Midbrain (tissue), 1 donor: ENCODE data around the gene ARHGAP33.

Experiments
- DNase-seq: peaks from one replicate; lab custom pipeline; 2025; lab: John Stamatoyannopoulos, UW

ARHGAP33 gene

GRCh38 chr19:35780058-35780457, 4.7 kb downstream of the ARHGAP33 start:
- DNase-seq = no peak

GRCh38 chr19:35780717-35781116, 5.4 kb downstream of the ARHGAP33 start:
- no peak for DNase-seq

DNA sequence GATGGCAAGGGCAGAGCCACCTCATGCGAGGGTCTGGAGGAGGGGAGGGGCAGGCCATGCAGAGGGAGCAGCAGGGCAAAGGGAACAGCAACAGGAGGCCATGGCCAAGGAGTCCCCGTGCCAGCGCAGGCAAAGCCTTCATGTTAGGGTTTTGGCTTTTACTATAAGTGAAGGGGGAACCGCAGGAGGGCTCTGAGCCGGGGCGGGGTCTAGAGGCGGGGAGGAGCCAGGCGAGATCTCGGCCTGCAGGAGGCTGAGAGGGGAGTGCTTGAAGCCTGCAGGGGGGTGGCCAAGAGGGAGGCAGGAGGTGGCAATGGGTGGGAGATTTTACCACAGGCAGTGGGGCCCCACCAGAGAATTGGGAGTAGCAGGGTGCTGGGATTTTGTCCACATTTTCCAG, 6.3 kb downstream of the ARHGAP33 start:
- no peak for DNase-seq

DNA sequence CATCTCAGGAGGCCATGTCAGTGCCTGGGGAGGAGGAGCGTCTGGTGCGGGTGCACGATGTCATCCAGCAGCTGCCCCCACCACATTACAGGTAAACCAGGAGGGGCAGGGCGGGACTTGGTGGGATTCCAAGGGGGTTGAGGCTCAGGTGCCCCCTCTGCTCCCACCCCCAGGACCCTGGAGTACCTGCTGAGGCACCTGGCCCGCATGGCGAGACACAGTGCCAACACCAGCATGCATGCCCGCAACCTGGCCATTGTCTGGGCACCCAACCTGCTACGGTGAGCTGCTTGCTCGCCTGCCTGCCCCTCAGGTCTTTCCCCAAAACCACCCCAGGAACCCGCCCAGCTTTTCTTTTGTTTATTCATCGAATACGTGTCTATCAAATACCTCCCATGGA, 7.2 kb downstream of the ARHGAP33 start:
- DNase-seq = no peak

GRCh38 chr19:35783469-35784434, 8.4 kb downstream of the ARHGAP33 start:
- no peak for DNase-seq

DNA sequence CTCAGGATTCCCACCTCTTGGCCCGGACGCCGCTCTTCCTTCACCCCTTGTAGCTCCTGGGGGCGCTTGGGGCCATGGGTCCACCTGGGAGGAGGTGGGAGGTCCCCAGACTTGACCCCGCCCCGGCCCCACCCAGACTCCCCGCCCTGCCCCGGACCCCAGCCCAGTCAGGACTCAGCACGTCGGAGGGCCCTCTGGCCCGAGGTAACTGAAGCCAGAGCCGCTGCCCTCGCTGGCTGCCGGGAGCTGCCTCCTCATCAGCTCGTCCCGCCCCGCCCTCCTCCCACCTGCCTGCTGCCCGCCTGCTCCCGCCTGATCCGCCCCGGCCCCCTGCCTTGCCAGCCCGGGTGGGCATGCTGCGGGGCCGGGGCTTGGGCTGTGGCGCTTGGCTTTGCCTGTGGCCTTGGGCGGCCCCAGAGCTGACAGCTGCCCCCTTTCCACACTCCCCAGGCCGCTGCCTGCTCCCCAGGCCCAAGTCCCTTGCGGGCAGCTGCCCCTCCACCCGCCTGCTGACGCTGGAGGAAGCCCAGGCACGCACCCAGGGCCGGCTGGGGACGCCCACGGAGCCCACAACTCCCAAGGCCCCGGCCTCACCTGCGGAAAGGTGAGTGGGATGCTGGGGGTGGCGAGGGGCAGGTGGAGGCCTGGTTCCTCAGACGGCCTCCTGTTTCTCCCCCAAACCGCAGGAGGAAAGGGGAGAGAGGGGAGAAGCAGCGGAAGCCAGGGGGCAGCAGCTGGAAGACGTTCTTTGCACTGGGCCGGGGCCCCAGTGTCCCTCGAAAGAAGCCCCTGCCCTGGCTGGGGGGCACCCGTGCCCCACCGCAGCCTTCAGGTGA, 9.4 kb downstream of the ARHGAP33 start:
- no peak for DNase-seq

GRCh38 chr19:35785339-35785627, 9.9 kb downstream of the ARHGAP33 start:
- DNase-seq = no peak

GRCh38 chr19:35786299-35787160, 11.2 kb downstream of the ARHGAP33 start:
- DNase-seq = no peak

DNA sequence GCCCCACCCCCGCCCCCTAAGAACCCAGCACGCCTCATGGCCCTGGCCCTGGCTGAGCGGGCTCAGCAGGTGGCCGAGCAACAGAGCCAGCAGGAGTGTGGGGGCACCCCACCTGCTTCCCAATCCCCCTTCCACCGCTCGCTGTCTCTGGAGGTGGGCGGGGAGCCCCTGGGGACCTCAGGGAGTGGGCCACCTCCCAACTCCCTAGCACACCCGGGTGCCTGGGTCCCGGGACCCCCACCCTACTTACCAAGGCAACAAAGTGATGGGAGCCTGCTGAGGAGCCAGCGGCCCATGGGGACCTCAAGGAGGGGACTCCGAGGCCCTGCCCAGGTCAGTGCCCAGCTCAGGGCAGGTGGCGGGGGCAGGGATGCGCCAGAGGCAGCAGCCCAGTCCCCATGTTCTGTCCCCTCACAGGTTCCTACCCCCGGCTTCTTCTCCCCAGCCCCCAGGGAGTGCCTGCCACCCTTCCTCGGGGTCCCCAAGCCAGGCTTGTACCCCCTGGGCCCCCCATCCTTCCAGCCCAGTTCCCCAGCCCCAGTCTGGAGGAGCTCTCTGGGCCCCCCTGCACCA, 11.9 kb downstream of the ARHGAP33 start:
- no peak for DNase-seq

DNA sequence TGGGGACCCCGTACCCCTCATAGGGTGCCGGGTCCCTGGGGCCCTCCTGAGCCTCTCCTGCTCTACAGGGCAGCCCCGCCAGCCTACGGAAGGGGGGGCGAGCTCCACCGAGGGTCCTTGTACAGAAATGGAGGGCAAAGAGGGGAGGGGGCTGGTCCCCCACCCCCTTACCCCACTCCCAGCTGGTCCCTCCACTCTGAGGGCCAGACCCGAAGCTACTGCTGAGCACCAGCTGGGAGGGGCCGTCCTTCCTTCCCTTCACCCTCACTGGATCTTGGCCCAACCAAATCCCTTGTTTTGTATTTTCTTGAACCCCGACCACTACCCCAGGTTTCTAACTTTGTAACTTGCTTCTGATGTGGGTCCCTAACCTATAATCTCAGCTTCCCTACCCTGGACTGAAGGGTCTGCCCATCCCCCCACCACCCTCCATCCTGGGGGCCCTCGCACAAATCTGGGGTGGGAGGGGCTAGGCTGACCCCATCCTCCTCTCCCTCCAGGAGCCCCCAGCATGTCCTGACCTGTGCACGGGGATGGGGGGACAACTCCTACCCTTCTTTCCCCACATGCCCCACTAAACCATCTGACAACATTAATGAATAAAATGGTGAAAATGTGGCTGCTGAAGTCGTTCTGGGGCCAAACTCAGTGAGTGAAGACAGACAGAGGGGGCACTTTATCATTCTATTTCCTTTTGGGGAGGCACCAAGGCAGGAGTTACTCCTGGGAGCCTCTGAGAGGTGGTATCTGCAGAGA, 13.0 kb downstream of the ARHGAP33 start:
- no peak for DNase-seq

DNA sequence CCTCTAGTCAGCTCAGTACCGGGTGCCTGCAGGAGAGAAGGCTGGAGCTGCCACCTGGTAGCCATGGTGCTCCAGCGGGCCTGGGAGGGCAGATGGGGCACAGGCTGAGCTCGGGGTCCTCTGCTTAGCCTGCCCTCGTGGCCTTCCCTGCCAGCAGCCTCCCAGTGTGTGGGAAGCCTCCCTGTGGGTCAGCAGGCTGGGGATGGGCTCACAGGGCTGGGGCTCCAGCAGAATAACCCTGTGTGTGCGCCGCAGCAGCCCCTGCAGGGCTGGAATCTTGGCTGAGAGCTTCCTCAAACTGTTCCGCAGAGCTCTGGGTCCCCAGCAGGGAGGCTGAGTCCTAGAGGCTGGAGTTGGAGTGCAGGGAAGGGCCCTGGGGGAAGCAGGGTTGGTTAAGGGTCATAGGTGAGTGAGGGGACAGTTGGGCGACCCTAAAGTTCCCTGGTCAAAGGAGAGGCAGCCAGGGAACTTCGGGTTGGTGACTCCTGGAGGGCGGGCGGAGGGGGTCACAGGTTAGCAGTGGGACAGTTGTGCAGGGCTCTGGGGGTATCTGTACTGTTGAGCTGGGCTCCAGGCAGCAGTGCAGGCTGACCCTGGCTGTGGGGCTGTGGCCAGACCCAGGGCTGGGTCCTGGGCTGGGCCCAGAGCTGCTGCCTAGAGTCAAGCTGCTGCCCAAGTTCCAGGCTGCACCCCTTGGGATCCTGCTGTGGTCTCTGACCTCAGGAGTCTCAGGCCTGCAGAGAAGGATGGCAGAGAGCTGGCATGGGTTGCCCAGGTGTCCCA, 14.0 kb downstream of the ARHGAP33 start:
- no peak for DNase-seq

DNA sequence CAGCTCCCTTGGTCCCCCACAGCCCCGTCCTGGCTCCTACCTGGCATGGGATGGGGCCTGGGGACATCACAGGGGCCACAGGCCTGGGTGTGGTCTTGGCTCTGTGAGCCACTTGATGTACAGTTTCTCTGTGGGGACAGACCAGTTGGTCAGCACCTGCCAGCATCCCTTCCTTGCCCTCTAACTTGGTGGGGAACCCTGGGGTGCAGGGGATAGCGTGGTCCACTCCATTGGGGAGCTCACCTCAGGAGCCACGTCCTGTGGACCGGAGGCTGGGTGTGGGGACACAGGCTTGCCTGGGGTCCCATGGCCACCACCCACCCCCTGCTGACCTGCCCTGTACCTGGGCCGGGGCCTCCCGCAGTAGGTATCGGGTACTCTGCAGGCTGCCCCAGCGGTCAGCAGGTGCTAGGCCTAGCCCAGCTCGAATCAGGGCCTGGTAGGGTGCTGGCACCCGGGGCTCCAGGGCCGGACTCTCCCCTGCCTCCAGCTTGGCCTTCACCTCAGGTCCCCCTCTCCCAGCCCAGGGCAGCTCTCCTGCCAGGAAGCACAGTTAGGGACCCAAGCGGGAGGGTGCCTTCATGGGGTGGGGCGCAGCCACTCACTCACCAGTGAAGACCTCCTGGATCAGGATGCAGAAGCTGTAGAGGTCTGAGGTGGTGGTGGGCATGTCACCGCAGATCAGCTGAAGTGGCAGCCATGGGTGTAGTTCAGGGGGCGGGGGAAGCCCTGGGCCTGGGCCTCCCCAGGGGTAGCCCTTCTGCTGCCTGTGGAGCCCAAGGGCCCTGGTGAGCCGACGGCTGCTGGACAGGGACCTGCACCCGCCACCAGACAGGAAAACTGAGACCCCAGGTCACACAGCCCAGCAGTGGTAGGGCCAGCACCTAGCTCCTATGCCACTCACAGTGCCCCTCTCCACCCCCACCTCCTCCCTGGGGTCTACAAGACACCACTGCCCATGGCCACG, 14.9 kb downstream of the ARHGAP33 start:
- no peak for DNase-seq

DNA sequence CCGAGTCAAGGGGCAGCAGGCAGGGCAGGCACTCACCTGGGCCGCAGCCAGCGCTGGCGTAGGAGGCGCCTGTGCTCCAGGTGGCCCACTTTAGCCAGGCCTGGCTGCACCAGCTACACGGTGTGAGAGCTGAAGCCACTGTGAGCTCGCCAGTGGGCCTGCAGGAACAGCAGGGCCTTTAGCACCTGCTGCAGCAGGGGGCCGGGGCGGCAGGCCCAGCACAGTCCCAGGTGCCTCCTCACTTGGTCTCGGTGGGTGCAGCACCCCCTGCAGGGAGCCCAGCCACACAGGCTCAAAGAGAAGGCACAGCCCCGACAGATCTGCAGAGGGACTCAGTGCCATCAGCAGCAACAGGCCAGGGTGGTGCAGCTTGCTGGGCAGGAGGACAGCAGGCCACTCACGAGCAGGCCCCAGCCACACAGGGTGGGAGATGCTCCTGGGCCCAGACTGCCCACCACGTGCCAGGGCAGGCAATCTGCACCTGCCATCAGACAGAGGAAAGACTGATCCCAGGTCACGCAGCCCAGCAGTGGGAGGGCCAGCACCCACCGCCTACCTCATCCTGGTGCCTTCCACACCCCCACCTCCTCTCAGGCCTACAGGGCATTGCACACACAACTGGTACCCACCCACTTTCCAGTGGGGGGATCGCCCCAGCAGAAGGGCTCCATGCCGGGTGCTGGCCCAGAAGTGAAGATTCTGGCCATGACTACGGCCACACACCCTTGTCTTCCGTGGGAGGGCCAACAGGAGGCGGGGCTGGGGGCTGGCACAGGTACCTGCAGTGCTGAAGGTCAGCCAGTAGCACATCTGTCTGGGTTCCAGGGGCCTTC, 15.8 kb downstream of the ARHGAP33 start:
- DNase-seq = no peak

GRCh38 chr19:35791814-35792279, 16.5 kb downstream of the ARHGAP33 start:
- no peak for DNase-seq

GRCh38 chr19:35792312-35792711, 16.9 kb downstream of the ARHGAP33 start:
- DNase-seq = no peak

DNA sequence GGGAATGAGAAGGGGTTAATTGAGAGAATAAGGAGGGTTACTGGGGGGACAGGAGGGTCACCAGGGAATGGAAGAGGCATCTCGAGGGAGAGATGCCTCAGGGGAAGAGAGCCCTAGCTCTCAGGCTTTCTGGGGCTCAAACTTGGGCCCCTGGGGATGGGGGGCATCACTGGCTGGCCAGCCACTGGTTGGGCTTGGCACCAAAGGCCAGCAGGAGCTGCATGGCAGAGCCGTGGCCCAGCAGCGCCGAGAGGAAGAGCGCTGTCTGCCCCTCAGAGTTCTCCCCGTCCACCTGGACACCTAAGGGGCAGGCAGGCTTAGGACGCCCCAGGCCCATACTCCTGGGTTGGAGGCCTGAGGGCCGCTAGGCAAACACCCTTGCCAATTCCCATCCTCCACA, 17.5 kb downstream of the ARHGAP33 start:
- DNase-seq = no peak

DNA sequence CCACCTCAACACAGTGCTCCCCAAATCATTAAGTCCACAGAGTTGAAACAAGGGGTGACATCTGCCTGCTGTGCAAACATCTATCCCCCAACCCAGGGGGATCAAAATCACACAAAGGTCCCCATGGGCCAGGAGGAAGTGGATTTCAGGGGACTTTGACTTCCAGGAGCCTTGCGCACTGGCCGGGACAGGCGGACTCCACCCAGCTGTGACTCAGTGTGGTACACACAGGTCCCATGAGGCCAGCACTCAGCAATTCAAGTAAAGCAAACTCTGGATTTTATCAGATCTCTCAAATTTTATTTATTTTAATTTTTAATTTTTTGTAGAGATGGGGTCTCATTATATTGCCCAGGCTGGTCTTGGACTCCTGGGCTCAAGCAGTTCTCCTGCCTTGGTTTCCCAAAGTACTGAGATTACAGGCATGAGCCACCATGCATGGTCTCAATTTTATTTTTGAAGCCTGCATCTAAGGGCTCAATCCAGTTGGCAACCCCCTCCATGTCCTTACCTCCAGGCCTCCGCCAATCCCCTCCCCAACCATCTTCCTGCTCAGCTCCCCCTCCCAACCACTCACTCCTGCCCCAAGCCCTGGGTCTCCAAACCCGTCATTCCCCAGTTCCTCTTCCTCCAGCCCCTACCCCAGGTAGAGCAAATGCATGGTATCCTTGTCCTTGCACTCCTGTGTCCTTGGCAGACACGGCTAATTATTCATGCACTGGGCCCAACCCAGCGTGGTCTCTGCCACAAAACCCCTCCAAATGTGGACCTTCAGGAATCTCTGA, 18.2 kb downstream of the ARHGAP33 start:
- DNase-seq = no peak
